NCI-H446 (cell line): ENCODE measurements around the gene KCNK4.

Experiments used
- DNase-seq, 2 experiments: peaks; one replicate each; lab custom pipeline; 2025; lab: John Stamatoyannopoulos, UW

KCNK4 gene

GRCh38 chr11:64290352-64291261 is 495 bp upstream of the KCNK4 start:
- DNase-seq: no peak

GRCh38 chr11:64291752-64292459 is 804 bp downstream of the KCNK4 start:
- DNase-seq: no peak

- DNase-seq: no peak
Observed at GRCh38 chr11:64292460-64293254, 1.6 kb downstream of the KCNK4 start.

- DNase-seq: no peak
Observed at GRCh38 chr11:64294774-64295173, 3.7 kb downstream of the KCNK4 start.

GRCh38 chr11:64295760-64296159 is 4.7 kb downstream of the KCNK4 start:
- no peak for DNase-seq

GRCh38 chr11:64296236-64296635 is 5.1 kb downstream of the KCNK4 start:
- DNase-seq: no peak

GRCh38 chr11:64296830-64297698 is 6.0 kb downstream of the KCNK4 start:
- no peak for DNase-seq

- peak in 1 of 2 experiments; percentile 46 for DNase-seq
Observed at GRCh38 chr11:64297699-64298358, 6.7 kb downstream of the KCNK4 start.

GRCh38 chr11:64298966-64299846 is 8.1 kb downstream of the KCNK4 start:
- DNase-seq: no peak

GRCh38 chr11:64299847-64300648 is 8.9 kb downstream of the KCNK4 start, which contains the start of gene CATSPERZ:
Gene CATSPERZ, plus strand, starts transcription at chr11:64300358. Its CDS starts 53 bp downstream, at chr11:64300411.
- DNase-seq: no peak

GRCh38 chr11:64303109-64304031 is 12.3 kb downstream of the KCNK4 start:
- DNase-seq: no peak

- no peak for DNase-seq
Observed at GRCh38 chr11:64304032-64304315, 12.9 kb downstream of the KCNK4 start.

- DNase-seq: peak; percentile 83 to 94
Observed at GRCh38 chr11:64304316-64305072, 13.4 kb downstream of the KCNK4 start.

GRCh38 chr11:64305075-64305690 is 14.1 kb downstream of the KCNK4 start, which contains the start of gene ESRRA:
Gene ESRRA, plus strand, starts transcription at chr11:64305524. Its CDS starts 1,656 bp downstream, at chr11:64307180.
- peak; percentile 99 to 100 for DNase-seq

- peak; percentile 14 to 48 for DNase-seq
Observed at GRCh38 chr11:64305691-64306562, 14.8 kb downstream of the KCNK4 start.

GRCh38 chr11:64306563-64306875 is 15.4 kb downstream of the KCNK4 start:
- no peak for DNase-seq
